Smooth muscle cell (in vitro differentiated cells): ENCODE results near the gene WIPF3. TPM values are rescaled to one million over a fixed set of nuclear protein-coding genes. Genes with fewer than 3 reads are reported as not detected.
"Not testable (repeated sequence)": the region's sequence is repeated elsewhere in the genome, so short reads cannot be mapped to it uniquely, and the experiment has no call there.

Experiments used
- DNase-seq: peaks from one replicate; lab custom pipeline; 2025; ENCODE audit not compliant: unreplicated experiment; lab: John Stamatoyannopoulos, UW
- H2AFZ ChIP-seq: fragments of 200-600 bp; sonication (generic); 2 replicates; pipeline ENCODE4 v1.6.0; 2016; ENCODE audit warnings: antibody characterized with exemption, low read depth, mild to moderate bottlenecking
- H3F3A ChIP-seq: fragments of 200-600 bp; sonication (generic); 2 replicates; pipeline ENCODE4 v1.6.0; 2017; ENCODE audit warnings: antibody characterized with exemption, low read depth
- H3K27ac ChIP-seq: fragments of 200-600 bp; sonication (generic); 2 replicates; pipeline ENCODE4 v1.5.1; 2016; ENCODE audit warnings: low read depth, mild to moderate bottlenecking
- H3K27me3 ChIP-seq: fragments of 200-600 bp; sonication (generic); 2 replicates; pipeline ENCODE4 v1.6.1; 2016; ENCODE audit warnings: low read depth, mild to moderate bottlenecking
- H3K36me3 ChIP-seq: fragments of 200-600 bp; sonication (generic); 2 replicates; pipeline ENCODE4 v1.5.1; 2016; ENCODE audit warnings: low read depth
- H3K4me1 ChIP-seq: fragments of 200-600 bp; sonication (generic); 2 replicates; pipeline ENCODE4 v1.5.1; 2016; ENCODE audit warnings: low read depth
- H3K4me2 ChIP-seq: fragments of 200-600 bp; sonication (generic); 2 replicates; pipeline ENCODE4 v1.6.0; 2016; ENCODE audit warnings: mild to moderate bottlenecking
- H3K4me3 ChIP-seq: fragments of 200-600 bp; sonication (generic); 2 replicates; pipeline ENCODE4 v1.5.1; 2016; ENCODE audit warnings: mild to moderate bottlenecking
- H3K79me2 ChIP-seq: fragments of 200-600 bp; sonication (generic); 2 replicates; pipeline ENCODE4 v1.6.0; 2016; ENCODE audit warnings: low read depth, mild to moderate bottlenecking
- H3K9ac ChIP-seq: fragments of 200-600 bp; sonication (generic); 2 replicates; pipeline ENCODE4 v1.6.0; 2016; ENCODE audit warnings: low read depth
- H3K9me3 ChIP-seq: fragments of 200-600 bp; sonication (generic); replicated peaks from 2 replicates; pipeline ENCODE4 v1.5.1; 2016; ENCODE audit warnings: low read depth
- H4K20me1 ChIP-seq: fragments of 200-600 bp; sonication (generic); 2 replicates; pipeline ENCODE4 v1.6.0; 2016; ENCODE audit warnings: low read depth
- WGBS: methylation state at CpG from one replicate; pipeline ENCODE4 v1.1.7; 2016; ENCODE audit warnings: low lambda C conversion rate; 5-methylcytosine and 5-hydroxymethylcytosine counted together
- polyA plus RNA-seq: library from polyadenylated mRNA; unstranded; fragments of >200 nt; fragmentation: Nextera tagmentation; extraction: Ambion mirVana; gene quantifications from 2 replicates; pipeline ENCODE4 v1.2.1, GENCODE V29; 2016
- total RNA-seq: library from RNA; depleted of rRNA; stranded (reverse); fragments of >200 nt; gene quantifications from 2 replicates; pipeline ENCODE4 v1.2.3, GENCODE V29; 2014
- TF ChIP-seq, protein P1 (sequence below): fragments of 200-600 bp; sonication (generic); IDR thresholded peaks from 2 replicates; pipeline ENCODE4 v1.5.1; 2017; ENCODE audit warnings: borderline replicate concordance, mild to moderate bottlenecking, antibody characterized with exemption; ENCODE audit not compliant: insufficient read depth, poor library complexity, severe bottlenecking

Gene WIPF3
- total and polyA plus RNA-seq, 2 experiments from 2014 or later: 0.22 TPM; not detected in 1

DNA sequence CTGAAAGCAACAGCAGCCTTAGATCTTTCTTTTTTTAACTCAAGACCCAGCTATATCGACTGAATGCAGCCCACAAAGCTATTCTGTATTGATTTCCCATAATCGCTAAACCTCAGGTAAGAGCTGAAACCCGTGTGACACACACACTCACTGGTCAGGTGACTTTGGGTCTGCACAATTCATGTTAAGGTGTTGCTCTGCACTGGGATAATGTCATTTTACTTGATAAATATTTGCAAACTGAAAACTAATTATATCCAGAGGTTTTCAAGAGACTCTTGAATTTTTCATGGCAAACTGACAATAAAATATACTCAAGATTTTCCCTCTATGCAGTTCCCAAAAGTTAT lies 150.2 kb downstream of the WIPF3 start:
- Histone ChIP-seq H3K4me2 (no peak overlapping the region), H3K27ac (no peak overlapping the region), H3K9me3 (no peaks in the 10 kb centered on the region), H3K36me3 (peaks cover 8% of the 10 kb centered on the region), H2AFZ (no peak overlapping the region), H3K79me2 (peaks cover 45% of the 10 kb centered on the region), H3K4me3 (no peak overlapping the region), H4K20me1 (peaks cover 71% of the 10 kb centered on the region), H3K9ac (no peak overlapping the region), H3K4me1 (peaks cover 7% of the 10 kb centered on the region), H3K27me3 (no peaks in the 10 kb centered on the region), H3F3A (no peaks in the 10 kb centered on the region)
- 91% methylated on average over 3 of the region's 3 CpGs for WGBS
- TF ChIP-seq, protein P1, sequence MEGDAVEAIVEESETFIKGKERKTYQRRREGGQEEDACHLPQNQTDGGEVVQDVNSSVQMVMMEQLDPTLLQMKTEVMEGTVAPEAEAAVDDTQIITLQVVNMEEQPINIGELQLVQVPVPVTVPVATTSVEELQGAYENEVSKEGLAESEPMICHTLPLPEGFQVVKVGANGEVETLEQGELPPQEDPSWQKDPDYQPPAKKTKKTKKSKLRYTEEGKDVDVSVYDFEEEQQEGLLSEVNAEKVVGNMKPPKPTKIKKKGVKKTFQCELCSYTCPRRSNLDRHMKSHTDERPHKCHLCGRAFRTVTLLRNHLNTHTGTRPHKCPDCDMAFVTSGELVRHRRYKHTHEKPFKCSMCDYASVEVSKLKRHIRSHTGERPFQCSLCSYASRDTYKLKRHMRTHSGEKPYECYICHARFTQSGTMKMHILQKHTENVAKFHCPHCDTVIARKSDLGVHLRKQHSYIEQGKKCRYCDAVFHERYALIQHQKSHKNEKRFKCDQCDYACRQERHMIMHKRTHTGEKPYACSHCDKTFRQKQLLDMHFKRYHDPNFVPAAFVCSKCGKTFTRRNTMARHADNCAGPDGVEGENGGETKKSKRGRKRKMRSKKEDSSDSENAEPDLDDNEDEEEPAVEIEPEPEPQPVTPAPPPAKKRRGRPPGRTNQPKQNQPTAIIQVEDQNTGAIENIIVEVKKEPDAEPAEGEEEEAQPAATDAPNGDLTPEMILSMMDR: no peak
- DNase-seq: no peak

GRCh38 chr7:29957521-29958310 lies 151.4 kb downstream of the WIPF3 start:
- Histone ChIP-seq H3K9ac (no peak overlapping the region), H3K4me3 (no peak overlapping the region), H3K4me2 (no peak overlapping the region), H3F3A (no peaks in the 10 kb centered on the region), H3K79me2 (peaks cover 46% of the 10 kb centered on the region), H3K27me3 (no peaks in the 10 kb centered on the region), H3K4me1 (peaks cover 7% of the 10 kb centered on the region), H4K20me1 (peaks cover 75% of the 10 kb centered on the region), H3K27ac (no peak overlapping the region), H2AFZ (no peak overlapping the region), H3K9me3 (no peaks in the 10 kb centered on the region), H3K36me3 (peaks cover 8% of the 10 kb centered on the region)
- WGBS: 98% methylated on average over 9 of the region's 9 CpGs
- TF ChIP-seq, protein P1: no peak
- DNase-seq: no peak

GRCh38 chr7:29958667-29959358 lies 152.5 kb downstream of the WIPF3 start:
- H3F3A ChIP-seq: no peaks in the 10 kb centered on the region
- no peaks in the 10 kb centered on the region for H3K27me3 ChIP-seq
- H3K79me2 ChIP-seq: peaks cover 50% of the 10 kb centered on the region
- no peak for DNase-seq
- no peak overlapping the region for H2AFZ ChIP-seq
- TF ChIP-seq, protein P1: no peak
- H3K4me1 ChIP-seq: peaks cover 7% of the 10 kb centered on the region
- no peak overlapping the region for H3K4me2 ChIP-seq
- no peak overlapping the region for H3K27ac ChIP-seq
- no peak overlapping the region for H3K9ac ChIP-seq
- peaks cover 8% of the 10 kb centered on the region for H3K36me3 ChIP-seq
- peaks cover 78% of the 10 kb centered on the region for H4K20me1 ChIP-seq
- no peak overlapping the region for H3K4me3 ChIP-seq
- H3K9me3 ChIP-seq: no peaks in the 10 kb centered on the region
- 98% methylated on average over 8 of the region's 8 CpGs for WGBS

DNA sequence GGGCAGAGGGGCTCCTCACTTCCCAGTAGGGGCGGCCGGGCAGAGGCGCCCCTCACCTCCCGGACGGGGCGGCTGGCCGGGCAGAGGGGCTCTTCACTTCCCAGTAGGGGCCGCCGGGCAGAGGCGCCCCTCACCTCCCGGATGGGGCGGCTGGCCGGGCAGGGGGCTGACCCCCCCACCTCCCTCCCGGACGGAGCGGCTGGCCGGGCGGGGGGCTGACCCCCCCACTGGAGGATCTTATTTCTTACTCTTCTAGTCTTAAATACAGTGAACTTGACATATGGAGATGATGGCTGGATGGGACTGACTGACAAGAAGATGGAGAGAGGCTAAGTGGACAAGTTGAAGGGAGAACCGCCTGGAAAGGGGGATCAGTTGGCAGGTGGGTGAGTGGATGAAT lies 155.3 kb downstream of the WIPF3 start:
- not testable (repeated sequence) for H3K9ac ChIP-seq, H3K9me3 ChIP-seq, H3K4me1 ChIP-seq, H3K4me3 ChIP-seq, H2AFZ ChIP-seq, H3K4me2 ChIP-seq, H3F3A ChIP-seq, H3K36me3 ChIP-seq, DNase-seq, H3K27ac ChIP-seq, H3K27me3 ChIP-seq
- 100% methylated on average over 9 of the region's 19 CpGs for WGBS
- Histone ChIP-seq H3K79me2 (peaks cover 46% of the 10 kb centered on the region), H4K20me1 (peaks cover 72% of the 10 kb centered on the region)
